Fibroblast of gingiva (primary cell): Measurements from ENCODE around the gene SLC22A31.

ENCODE experiments used
- DNase-seq: peaks from one replicate; pipeline ENCODE4 v3.0.0-alpha.2; 2011; ENCODE audit warnings: low read depth

Gene SLC22A31

DNA sequence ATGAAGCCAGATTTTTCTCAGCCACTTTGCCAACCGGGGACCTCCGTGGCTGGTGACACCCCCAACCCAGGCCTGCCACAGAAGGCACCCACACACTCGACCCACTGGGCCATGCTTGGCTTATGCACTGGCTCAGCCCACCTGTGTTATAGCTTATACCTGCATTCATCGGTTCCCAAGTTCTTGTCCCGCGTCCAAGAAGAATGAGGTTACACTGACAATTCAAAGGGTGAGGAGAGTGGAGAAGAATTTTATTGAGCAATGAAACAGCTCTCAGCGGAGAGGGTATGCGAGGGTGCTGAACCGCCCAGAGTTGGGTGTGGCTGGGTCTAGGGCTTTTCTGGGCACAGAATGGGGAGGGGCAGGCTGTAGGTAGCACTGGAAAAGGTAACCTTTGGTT lies 51.0 kb downstream of the SLC22A31 start:
- no peak for DNase-seq

DNA sequence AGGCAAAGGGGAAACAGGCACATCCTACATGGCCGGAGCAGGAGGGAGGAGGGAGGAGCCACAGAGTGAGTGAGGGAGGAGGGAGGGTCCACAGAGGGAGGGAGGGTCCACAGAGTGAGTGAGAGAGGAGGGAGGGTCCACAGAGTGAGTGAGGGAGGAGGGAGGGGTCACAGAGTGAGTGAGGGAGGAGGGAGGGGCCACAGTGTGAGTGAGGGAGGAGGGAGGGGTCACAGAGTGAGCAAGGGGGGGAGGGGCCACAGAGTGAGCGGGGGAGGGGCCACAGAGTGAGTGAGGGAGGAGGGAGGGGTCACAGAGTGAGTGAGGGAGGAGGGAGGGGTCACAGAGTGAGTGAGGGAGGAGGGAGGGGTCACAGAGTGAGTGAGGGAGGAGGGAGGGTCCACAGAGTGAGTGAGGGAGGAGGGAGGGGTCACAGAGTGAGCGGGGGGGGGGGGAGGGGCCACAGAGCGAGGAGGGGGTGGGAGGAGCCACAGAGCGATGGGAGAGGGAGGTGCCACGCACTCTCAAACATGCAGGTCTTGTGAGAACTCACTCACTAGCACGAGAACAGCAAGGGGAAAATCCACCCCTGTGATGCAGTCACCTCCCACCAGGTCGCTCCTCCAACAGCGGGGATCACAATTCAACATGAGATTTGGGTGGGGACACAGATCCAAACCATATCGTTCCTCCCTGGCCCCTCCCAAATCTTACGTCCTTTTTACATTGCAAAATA lies 53.1 kb downstream of the SLC22A31 start:
- DNase-seq: no peak

DNA sequence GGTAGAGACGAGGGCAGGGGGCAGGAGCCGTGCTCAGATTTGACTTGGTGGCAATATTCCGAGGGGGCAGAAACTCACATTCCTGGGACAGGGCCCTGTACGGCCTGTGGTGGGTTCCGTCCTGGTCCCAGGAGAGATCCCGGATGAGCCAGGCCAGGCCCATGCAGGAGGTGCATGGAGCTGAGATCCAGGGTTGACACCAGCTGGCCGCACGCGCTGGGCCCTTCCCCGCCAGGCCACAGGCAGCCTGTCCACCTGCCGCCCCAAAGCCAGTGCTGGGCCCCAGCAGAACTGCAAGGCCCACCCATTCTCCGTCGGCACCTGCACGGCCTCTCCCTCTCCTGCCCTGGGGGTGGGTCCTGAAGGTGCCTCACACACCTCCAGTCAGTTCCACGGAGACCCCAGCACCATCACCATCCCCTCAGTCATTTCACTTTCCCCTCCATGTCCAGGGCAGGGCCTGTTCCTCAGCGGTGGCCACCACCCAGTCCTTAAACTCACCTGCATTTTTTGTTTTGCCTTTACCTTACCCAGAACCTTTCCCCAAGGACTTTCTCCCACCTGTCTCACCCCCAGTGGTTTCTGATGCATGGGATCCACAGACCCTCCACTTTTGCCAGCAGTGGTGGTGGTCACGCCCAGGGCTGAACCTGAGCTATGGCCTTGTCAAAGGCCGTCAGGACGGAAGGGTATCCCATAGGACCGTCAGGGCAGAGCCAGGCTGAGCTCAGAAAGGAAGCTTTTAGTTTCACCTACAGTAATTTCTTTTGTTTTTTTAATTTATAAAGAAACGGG lies 53.9 kb downstream of the SLC22A31 start:
- DNase-seq: no peak
